ENCODE results near the gene ITGAL.

ITGAL gene

DNA sequence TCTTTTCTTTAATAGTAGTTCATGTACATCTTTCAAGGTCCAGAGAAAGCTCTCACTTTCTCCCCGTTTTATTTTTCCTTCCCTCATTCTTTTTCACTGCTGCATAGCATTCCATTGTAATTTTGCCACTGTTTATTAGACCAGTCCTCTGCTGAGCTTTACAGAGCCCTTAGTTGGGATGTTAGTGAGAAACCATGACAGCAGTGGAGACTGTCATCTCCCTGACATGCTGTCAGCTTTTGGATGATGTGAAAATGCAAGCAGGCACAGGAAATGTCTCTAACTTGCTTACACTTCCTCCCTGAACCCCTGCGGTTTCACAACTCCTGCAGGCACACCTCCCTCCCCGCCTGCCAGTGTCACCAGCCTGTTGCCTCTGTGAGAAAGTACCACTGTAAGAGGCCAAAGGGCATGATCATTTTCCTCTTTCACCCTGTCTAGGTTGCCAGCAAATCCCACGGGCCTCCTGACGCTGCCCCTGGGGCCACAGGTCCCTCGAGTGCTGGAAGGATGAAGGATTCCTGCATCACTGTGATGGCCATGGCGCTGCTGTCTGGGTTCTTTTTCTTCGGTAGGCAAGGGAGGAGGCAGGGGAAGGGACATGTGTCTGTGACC, at the start of gene ITGAL:
Gene ITGAL (plus strand): TSS at position 415 of the 615 bp plus-strand sequence. CDS start 96 bp downstream, at position 511.
- no peaks in the 10 kb centered on the region for H3K9me3 ChIP-seq (ENCODE audit: control insufficient read depth in 2 of 2, low read length in 2 of 2)

DNA sequence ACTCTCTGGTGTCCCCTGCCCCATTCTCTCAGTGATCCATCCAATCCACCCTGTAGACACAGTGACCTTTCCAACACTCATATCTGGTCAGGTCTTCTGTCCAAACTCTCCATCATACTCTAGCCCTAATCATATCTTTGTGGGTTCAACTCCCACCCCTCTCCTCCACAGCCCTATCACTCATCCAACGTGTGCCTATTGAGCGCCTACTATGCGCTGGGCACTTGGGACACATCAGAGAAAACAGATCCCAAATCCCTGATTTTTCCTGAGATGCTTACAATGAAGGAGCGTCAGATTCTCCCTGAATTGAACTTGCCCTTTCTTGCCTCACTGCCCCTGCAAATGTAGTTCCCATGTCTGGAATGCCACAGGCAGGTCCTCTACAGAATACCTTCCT, 44.5 kb upstream of the ITGAL start:
- H3K36me3 ChIP-seq (ENCODE audit: control insufficient read depth in 2 of 2, insufficient read depth in 2 of 2, low read length in 2 of 2), result peaks cover 5 to 12% of the 10 kb centered on the region in 2 donors
- H3K4me1 ChIP-seq (ENCODE audit: control insufficient read depth, insufficient read depth, low read length), result peaks cover 16% of the 10 kb centered on the region
- H3K9me3 ChIP-seq (ENCODE audit: control insufficient read depth in 2 of 2, low read length in 2 of 2), result no peaks in the 10 kb centered on the region
- no peak overlapping the region for H3K27ac ChIP-seq (ENCODE audit: low read length)
- H3K27me3 ChIP-seq (ENCODE audit: control insufficient read depth in 1 of 2, insufficient read depth in 2 of 2, low read length in 2 of 2), result no peaks in the 10 kb centered on the region
- no peak overlapping the region for H3K9ac ChIP-seq (ENCODE audit: low read length in 2 of 2)
- no peak overlapping the region for H3K4me3 ChIP-seq (ENCODE audit: low read length in 2 of 2)

More for the DNA sequence above, at the start of gene ITGAL:
- H3K4me3 ChIP-seq (ENCODE audit: low read length in 2 of 2), result no peak within 1 kb of the TSS
- H3K9ac ChIP-seq (ENCODE audit: low read length in 2 of 2), result no peak within 1 kb of the TSS
- H3K27me3 ChIP-seq (ENCODE audit: control insufficient read depth in 1 of 2, insufficient read depth in 2 of 2, low read length in 2 of 2), result peaks cover 19 to 20% of the 10 kb centered on the region in 2 donors
- no peaks in the 10 kb centered on the region for H3K4me1 ChIP-seq (ENCODE audit: control insufficient read depth, insufficient read depth, low read length)
- H3K36me3 ChIP-seq (ENCODE audit: control insufficient read depth in 2 of 2, insufficient read depth in 2 of 2, low read length in 2 of 2), result no peaks in the 10 kb centered on the region
- no peak within 1 kb of the TSS for H3K27ac ChIP-seq (ENCODE audit: low read length)

DNA sequence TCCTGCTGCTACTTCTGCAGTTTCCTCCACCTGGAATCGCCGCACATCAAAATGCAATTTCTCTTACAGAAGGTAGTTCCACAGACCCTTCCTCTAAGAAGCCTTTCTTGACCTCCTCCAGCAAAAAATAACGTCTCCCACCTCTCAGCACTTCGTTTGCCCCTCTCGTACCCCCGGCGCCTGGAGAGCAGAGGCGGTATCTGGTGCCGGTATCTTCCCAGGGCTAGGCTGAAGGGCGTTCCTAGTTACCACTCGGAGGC, 43.2 kb upstream of the ITGAL start:
- H3K27ac ChIP-seq (ENCODE audit: low read length), result peak overlapping the region; percentile 74
- peak overlapping the region; percentile 81 to 86 for H3K4me3 ChIP-seq (ENCODE audit: low read length in 2 of 2)
- H3K36me3 ChIP-seq (ENCODE audit: control insufficient read depth in 2 of 2, insufficient read depth in 2 of 2, low read length in 2 of 2), result peaks cover 0 to 5% of the 10 kb centered on the region in 2 donors
- no peaks in the 10 kb centered on the region for H3K27me3 ChIP-seq (ENCODE audit: control insufficient read depth in 1 of 2, insufficient read depth in 2 of 2, low read length in 2 of 2)
- H3K9ac ChIP-seq (ENCODE audit: low read length in 2 of 2), result peak overlapping the region; percentile 64 to 77
- no peaks in the 10 kb centered on the region for H3K9me3 ChIP-seq (ENCODE audit: control insufficient read depth in 2 of 2, low read length in 2 of 2)
- H3K4me1 ChIP-seq (ENCODE audit: control insufficient read depth, insufficient read depth, low read length), result peaks cover 16% of the 10 kb centered on the region

DNA sequence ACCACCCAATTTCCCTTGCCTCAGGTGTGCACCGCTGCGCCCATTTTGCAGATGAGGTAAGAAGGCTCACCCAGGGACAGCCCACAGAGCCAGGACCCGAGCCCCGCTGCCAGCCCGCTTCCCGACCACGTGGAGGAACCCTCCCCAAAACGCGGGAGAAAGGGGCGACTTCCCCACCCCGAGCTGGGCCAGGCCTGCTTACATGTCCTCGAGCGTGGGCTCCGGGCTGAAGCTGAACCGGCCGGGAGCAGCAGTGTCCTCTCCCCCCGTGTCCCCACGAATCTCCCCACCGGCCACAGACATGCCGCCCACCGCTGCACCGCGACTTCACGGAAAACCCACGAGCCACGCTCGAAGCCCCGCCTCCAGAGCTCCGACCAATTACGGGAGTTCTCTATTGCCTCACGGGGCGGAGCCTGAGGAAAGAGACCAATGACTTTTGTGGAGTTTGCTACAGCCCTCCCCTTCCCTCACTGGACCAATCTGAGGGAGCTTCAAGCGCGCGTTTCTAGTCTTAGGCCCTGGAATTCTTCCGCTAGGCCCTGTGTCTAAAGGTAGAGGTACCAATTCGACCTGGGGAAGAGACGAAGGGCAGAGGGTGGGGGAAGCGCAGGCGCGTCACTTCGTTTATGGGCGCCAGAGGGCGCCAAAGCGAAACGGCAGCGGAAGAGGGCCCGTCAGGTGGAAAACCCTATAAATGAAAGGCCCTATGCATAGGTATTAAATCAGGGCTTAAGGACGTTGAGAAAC, 42.7 kb upstream of the ITGAL start, which contains the start of gene DCTPP1:
Gene DCTPP1 (minus strand): TSS at position 353 of the 750 bp plus-strand sequence. CDS start 50 bp downstream, at position 303.
- Histone ChIP-seq H3K9me3 (ENCODE audit: control insufficient read depth in 2 of 2, low read length in 2 of 2) (no peaks in the 10 kb centered on the region), H3K4me1 (ENCODE audit: control insufficient read depth, insufficient read depth, low read length) (peaks cover 16% of the 10 kb centered on the region), H3K9ac (ENCODE audit: low read length in 2 of 2) (peak within 1 kb of the TSS; percentile 77 to 84), H3K27me3 (ENCODE audit: control insufficient read depth in 1 of 2, insufficient read depth in 2 of 2, low read length in 2 of 2) (no peaks in the 10 kb centered on the region), H3K4me3 (ENCODE audit: low read length in 2 of 2) (peak within 1 kb of the TSS; percentile 81 to 86), H3K36me3 (ENCODE audit: control insufficient read depth in 2 of 2, insufficient read depth in 2 of 2, low read length in 2 of 2) (peaks cover 0 to 4% of the 10 kb centered on the region in 2 donors), H3K27ac (ENCODE audit: low read length) (peak within 1 kb of the TSS; percentile 74)

DNA sequence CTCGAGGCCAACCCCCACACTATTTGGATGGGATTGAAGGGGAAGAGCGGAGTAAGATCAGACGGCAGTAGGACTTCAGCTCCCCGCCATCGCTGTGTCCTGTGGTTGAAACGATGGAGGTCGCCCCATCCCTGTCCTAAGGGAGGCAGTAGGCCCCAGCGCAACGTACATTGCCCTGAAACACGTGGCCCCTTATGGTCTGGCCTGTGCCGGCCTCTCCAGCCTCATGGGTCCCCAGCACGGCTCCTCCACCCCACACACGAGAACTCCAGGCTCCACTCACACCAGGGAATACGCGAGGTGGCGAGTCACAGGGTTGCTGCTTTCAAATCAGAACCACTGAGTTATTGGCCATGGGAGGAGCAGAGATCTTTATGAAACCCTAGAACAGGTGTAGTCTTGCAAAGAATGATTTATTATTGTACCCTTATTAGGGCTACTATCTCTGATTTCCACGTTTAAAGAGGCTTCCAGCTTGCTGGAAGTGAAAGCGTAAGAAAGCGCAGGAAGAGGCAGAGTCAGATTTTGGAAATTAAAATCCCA, 42.0 kb upstream of the ITGAL start:
- no peaks in the 10 kb centered on the region for H3K9me3 ChIP-seq (ENCODE audit: control insufficient read depth in 2 of 2, low read length in 2 of 2)
- peak overlapping the region; percentile 77 to 84 for H3K9ac ChIP-seq (ENCODE audit: low read length in 2 of 2)
- peak overlapping the region; percentile 81 to 86 for H3K4me3 ChIP-seq (ENCODE audit: low read length in 2 of 2)
- H3K27ac ChIP-seq (ENCODE audit: low read length), result peak overlapping the region; percentile 74
- peaks cover 0 to 4% of the 10 kb centered on the region in 2 donors for H3K36me3 ChIP-seq (ENCODE audit: control insufficient read depth in 2 of 2, insufficient read depth in 2 of 2, low read length in 2 of 2)
- H3K4me1 ChIP-seq (ENCODE audit: control insufficient read depth, insufficient read depth, low read length), result peaks cover 16% of the 10 kb centered on the region
- no peaks in the 10 kb centered on the region for H3K27me3 ChIP-seq (ENCODE audit: control insufficient read depth in 1 of 2, insufficient read depth in 2 of 2, low read length in 2 of 2)

GRCh38 chr16:30434852-30435251, 37.7 kb upstream of the ITGAL start:
- Histone ChIP-seq H3K4me3 (ENCODE audit: low read length in 2 of 2) (no peak overlapping the region), H3K9me3 (ENCODE audit: control insufficient read depth in 2 of 2, low read length in 2 of 2) (no peaks in the 10 kb centered on the region), H3K36me3 (ENCODE audit: control insufficient read depth in 2 of 2, insufficient read depth in 2 of 2, low read length in 2 of 2) (no peaks in the 10 kb centered on the region)

GRCh38 chr16:30437511-30438046, 35.0 kb upstream of the ITGAL start:
- no peak overlapping the region for H3K4me3 ChIP-seq (ENCODE audit: low read length in 2 of 2)
- no peaks in the 10 kb centered on the region for H3K27me3 ChIP-seq (ENCODE audit: control insufficient read depth in 1 of 2, insufficient read depth in 2 of 2, low read length in 2 of 2)
- no peaks in the 10 kb centered on the region for H3K9me3 ChIP-seq (ENCODE audit: control insufficient read depth in 2 of 2, low read length in 2 of 2)
- H3K36me3 ChIP-seq (ENCODE audit: control insufficient read depth in 2 of 2, insufficient read depth in 2 of 2, low read length in 2 of 2), result no peaks in the 10 kb centered on the region
- H3K9ac ChIP-seq (ENCODE audit: low read length in 2 of 2), result no peak overlapping the region
- no peak overlapping the region for H3K27ac ChIP-seq (ENCODE audit: low read length)
- no peaks in the 10 kb centered on the region for H3K4me1 ChIP-seq (ENCODE audit: control insufficient read depth, insufficient read depth, low read length)

More at GRCh38 chr16:30434852-30435251, 37.7 kb upstream of the ITGAL start:
- Histone ChIP-seq H3K4me1 (ENCODE audit: control insufficient read depth, insufficient read depth, low read length) (peaks cover 6% of the 10 kb centered on the region), H3K9ac (ENCODE audit: low read length in 2 of 2) (no peak overlapping the region), H3K27ac (ENCODE audit: low read length) (no peak overlapping the region), H3K27me3 (ENCODE audit: control insufficient read depth in 1 of 2, insufficient read depth in 2 of 2, low read length in 2 of 2) (no peaks in the 10 kb centered on the region)

DNA sequence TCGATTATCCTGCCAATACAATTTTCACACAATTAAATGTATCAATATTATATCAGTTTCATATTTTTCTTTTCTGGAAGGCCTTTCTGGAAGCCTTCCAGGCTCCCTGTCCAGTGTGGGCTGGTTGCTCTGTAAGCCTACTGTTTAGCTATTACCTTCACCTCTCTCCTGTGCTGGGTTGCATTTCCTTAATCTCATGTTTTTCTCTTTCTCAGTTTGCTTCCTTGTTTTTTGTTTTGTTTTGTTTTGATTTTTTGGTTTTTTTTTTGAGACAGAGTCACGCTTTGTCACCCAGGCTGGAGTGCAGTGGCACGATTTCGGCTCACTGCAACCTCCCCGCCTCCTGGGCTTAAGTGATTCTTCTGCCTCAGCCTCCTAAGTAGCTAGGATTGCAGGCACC, 33.7 kb upstream of the ITGAL start:
- Histone ChIP-seq H3K4me3 (ENCODE audit: low read length in 2 of 2) (no peak overlapping the region), H3K9ac (ENCODE audit: low read length in 2 of 2) (no peak overlapping the region), H3K36me3 (ENCODE audit: control insufficient read depth in 2 of 2, insufficient read depth in 2 of 2, low read length in 2 of 2) (peaks cover 0 to 3% of the 10 kb centered on the region in 2 donors), H3K9me3 (ENCODE audit: control insufficient read depth in 2 of 2, low read length in 2 of 2) (no peaks in the 10 kb centered on the region), H3K27me3 (ENCODE audit: control insufficient read depth in 1 of 2, insufficient read depth in 2 of 2, low read length in 2 of 2) (no peaks in the 10 kb centered on the region), H3K4me1 (ENCODE audit: control insufficient read depth, insufficient read depth, low read length) (no peaks in the 10 kb centered on the region), H3K27ac (ENCODE audit: low read length) (no peak overlapping the region)

DNA sequence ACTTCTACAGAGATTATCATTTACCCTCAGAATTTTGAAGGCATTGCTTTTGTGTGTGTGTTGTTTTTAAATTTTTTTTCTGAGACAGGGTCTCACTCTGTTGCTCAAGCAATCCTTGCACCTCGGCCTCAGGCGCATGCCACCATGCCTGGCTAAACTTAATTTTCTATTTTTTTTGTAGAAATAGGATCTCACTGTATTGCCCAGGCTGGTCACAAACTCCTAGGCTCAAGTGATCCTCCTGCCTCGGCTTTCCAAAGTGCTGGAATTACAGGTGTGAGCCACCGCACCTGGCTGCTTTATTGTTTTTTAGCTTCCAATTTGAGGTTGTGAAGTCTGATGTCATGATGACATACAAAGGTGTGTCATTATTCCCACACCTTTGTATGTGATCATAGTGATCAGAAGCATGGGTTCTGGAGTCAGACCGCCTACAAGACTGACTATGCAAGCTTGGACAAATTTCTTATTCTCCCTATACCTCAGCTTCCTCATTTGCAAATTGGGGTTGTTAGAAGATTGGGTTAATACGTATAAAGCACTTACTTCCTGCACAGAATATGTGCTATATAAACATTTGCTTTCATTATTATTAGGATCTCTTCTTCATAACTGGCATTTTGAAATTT, 32.7 kb upstream of the ITGAL start:
- Histone ChIP-seq H3K36me3 (ENCODE audit: control insufficient read depth in 2 of 2, insufficient read depth in 2 of 2, low read length in 2 of 2) (peaks cover 0 to 3% of the 10 kb centered on the region in 2 donors), H3K4me3 (ENCODE audit: low read length in 2 of 2) (no peak overlapping the region), H3K27me3 (ENCODE audit: control insufficient read depth in 1 of 2, insufficient read depth in 2 of 2, low read length in 2 of 2) (no peaks in the 10 kb centered on the region), H3K4me1 (ENCODE audit: control insufficient read depth, insufficient read depth, low read length) (peaks cover 9% of the 10 kb centered on the region), H3K27ac (ENCODE audit: low read length) (no peak overlapping the region), H3K9ac (ENCODE audit: low read length in 2 of 2) (no peak overlapping the region), H3K9me3 (ENCODE audit: control insufficient read depth in 2 of 2, low read length in 2 of 2) (no peaks in the 10 kb centered on the region)

DNA sequence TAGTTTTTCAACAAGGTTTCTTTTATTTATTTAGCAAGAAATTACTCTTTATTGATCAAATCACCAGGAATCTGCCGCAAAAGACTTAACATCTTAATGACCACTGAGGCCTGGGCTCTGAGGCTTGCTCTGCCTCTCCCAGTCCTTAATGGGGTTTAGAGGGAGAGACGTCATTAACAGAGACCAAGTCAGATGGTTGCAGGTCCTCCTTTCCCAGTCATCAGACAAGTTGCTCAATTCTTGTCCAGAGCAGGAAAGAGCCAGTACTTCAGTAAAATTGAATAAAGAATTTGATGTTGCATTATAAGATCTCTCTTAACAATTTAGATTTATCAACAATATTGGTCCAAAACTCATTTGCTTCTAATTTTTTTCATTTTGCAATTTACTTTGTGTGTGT, 28.9 kb upstream of the ITGAL start:
- H3K4me1 ChIP-seq (ENCODE audit: control insufficient read depth, insufficient read depth, low read length), result peaks cover 16% of the 10 kb centered on the region
- no peak overlapping the region for H3K9ac ChIP-seq (ENCODE audit: low read length in 2 of 2)
- no peaks in the 10 kb centered on the region for H3K27me3 ChIP-seq (ENCODE audit: control insufficient read depth in 1 of 2, insufficient read depth in 2 of 2, low read length in 2 of 2)
- peaks cover 0 to 3% of the 10 kb centered on the region in 2 donors for H3K36me3 ChIP-seq (ENCODE audit: control insufficient read depth in 2 of 2, insufficient read depth in 2 of 2, low read length in 2 of 2)
- H3K27ac ChIP-seq (ENCODE audit: low read length), result no peak overlapping the region
- H3K9me3 ChIP-seq (ENCODE audit: control insufficient read depth in 2 of 2, low read length in 2 of 2), result no peaks in the 10 kb centered on the region
- H3K4me3 ChIP-seq (ENCODE audit: low read length in 2 of 2), result no peak overlapping the region
